ENCODE results near the gene ENAH.

Gene ENAH

DNA sequence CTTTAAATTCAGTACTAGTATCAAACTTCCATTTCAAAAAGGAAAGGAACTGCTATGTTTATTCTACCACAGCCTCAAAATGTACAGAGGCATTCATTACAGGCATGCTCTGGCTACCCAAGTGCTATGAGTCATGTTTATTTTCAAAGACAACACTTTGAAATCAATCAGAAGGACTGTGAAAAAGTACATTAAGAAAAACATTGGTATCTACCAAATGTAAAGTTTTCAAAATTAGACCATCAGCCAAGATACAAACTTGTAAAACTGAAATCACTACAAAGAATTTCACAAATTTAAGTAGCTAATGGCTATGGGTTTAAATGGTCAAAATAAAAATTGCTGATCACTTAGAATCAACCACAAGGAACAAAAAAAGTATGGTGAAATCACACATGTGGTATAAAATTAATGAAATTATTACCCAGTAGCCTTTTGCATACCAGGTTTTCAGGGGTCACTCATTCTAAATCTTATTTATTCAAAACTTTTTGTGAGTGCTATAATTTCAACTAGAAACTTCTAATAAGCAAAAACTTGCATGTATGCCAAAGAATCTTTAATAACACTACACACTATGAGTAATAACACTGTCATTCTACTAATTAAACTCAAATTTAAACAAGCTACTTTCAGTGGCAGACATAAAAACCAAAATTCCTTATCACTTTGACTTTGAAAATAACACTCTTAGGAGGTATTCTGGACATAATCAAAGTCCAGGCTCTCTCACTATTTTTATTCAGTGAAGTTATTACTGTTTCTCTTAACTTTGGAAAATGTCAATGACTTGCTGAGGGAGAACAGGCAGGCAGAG is 49.2 kb downstream of the ENAH start:
- DNase-seq (ENCODE audit: low read depth in 2 of 2), result no peak

DNA sequence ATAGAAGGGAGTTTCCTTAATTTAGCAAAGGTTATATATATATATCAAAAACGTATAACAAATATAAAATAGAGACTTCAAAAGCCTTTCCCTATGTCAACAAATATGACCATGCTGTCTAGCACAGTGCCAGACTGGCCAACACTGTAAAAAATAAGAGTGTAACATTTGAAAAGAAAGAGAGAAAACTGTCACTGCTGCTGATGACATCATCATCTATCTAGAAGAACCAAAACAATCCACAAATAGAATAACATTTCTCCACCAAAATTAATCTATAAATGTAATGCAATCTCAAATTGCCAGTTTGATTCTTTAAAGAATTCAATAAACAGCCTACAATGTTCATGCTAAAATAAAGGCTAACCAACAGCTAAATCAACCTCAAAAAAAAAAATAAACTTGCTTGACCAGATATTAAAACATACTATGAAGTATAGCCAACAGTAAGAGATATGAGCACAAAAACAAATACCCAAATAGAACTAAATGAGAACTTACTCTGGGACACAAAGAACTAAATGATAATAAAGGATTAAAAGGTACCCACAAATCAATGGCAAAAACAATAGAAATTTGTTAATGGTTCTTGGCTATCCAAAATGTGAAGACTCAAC is 50.2 kb downstream of the ENAH start:
- no peak for DNase-seq (ENCODE audit: low read depth in 2 of 2)

- no peak for DNase-seq (ENCODE audit: low read depth in 2 of 2)
Observed at GRCh38 chr1:225601902-225602589, 50.9 kb downstream of the ENAH start.

- DNase-seq (ENCODE audit: low read depth in 2 of 2), result no peak
Observed at GRCh38 chr1:225598847-225599246, 54.1 kb downstream of the ENAH start.

DNA sequence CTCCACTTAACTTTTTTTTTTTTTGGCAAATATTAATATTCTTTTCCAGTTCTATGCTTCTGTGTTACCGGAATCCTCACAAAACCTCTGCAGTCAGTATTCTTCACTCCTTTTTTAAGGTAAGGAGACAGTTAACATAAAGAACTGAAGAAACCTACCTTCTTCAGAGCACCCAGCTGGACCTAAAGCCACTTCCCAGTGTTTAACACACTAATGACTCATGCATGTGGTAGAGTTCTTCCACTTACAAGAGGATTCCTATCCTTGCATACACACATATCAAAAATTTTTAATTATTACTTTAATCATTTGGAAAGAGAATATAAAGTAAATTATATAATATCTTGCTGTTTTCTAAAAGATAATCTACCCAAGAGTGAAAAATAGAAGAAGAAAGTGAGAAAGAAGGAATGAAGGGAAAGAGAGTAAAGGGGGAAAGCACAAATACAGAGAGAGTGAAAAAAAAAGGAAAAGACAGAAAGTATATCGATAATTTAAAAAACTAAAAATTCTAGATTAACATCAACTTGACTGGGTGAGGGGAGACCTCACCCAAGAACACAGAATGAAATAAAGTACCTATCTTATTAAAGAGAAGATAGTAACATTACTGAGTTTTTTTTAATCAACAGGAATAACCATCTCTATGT is 54.9 kb downstream of the ENAH start:
- DNase-seq (ENCODE audit: low read depth in 2 of 2), result no peak

DNA sequence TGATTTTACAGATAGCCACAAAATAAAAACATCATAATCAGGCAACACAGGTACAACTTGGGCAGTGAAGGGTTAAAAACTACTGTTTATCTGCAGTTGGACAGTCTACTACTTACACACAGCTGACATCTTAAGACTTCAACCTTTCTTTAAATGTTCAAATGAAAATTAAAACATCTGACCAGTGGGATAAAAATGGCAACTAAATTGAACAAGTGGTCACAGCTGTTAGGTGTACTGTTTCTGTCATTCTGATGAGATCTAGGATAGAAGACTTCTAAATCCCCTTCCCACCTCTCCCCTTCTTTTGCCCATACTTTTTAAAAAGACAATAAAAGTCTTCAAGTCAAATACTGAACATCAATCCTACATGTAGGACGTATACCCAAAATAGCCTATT is 56.2 kb downstream of the ENAH start:
- DNase-seq (ENCODE audit: low read depth in 2 of 2), result no peak

DNA sequence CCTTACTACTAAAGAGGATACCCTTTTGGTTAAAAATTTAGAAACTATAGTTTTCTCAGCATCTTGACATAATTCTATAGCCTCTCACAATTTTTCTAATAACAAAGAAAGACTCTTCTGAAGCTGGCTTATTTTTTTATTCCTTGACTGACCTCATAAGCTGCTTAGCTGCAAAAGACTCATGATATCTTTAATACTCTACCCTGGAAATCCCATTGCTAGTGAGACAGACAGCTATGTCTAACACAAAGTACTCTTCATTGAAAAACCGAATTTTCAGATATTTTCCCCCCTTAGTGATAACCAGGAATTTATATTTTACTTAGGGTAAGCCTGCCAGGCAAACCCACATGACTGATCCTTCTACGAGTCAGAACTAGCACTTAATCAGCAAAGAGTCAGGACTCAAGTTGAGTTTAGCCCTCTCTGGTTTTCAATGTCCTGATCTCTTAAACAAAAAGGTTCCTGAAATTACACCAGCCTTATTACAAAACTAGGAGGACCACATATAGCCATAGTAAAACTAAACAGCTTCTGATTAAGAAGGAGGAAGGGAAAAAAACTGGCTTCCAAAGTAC is 56.9 kb downstream of the ENAH start:
- DNase-seq (ENCODE audit: low read depth in 2 of 2), result no peak

- no peak for DNase-seq (ENCODE audit: low read depth in 2 of 2)
Observed at GRCh38 chr1:225595452-225595851, 57.5 kb downstream of the ENAH start.

DNA sequence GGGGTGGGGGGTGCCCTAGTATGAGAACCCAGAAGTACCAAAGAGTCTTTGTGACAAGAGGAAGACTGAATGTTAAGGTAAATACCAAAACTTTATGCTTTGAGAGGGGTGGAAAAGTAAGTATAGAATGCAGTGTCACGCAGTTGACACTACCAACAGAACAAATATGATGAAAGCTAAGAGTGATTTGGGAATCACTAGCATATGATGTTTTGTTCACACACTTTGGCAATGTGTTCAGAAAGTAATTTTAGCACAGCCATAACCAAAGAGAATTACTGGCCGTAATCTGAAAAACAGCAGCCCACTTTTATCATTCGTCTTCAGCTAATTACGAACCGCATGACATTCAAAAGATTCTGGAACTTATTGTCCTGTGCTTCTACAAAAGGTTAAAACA is 59.5 kb downstream of the ENAH start:
- DNase-seq (ENCODE audit: low read depth in 2 of 2), result no peak

- no peak for DNase-seq (ENCODE audit: low read depth in 2 of 2)
Observed at GRCh38 chr1:225592362-225593025, 60.4 kb downstream of the ENAH start.

- DNase-seq (ENCODE audit: low read depth in 2 of 2), result no peak
Observed at GRCh38 chr1:225587310-225587709, 65.6 kb downstream of the ENAH start.

DNA sequence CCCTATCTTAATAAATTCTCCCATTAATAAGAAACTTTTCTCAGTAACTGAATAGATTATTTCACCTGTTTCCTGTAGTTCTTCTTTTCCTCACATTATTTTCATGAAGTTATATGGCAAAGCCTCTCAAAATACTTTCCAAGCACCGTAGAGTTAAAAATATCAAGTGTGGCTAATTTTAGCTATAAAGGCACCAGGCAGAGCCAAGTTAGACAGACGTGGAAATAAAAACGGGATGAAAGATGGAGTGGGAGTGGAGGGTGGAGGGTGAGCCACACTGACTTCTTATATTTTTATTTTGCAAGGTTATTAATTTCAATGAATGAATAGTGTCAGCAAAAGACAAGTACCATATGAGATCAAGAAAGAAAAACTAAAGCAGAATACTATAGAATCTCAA is 71.7 kb downstream of the ENAH start:
- DNase-seq (ENCODE audit: low read depth in 2 of 2), result no peak

GRCh38 chr1:225580238-225581099 is 72.5 kb downstream of the ENAH start:
- DNase-seq (ENCODE audit: low read depth in 2 of 2), result no peak

GRCh38 chr1:225578251-225578977 is 74.5 kb downstream of the ENAH start:
- no peak for DNase-seq (ENCODE audit: low read depth in 2 of 2)

GRCh38 chr1:225577241-225577640 is 75.7 kb downstream of the ENAH start:
- DNase-seq (ENCODE audit: low read depth in 2 of 2), result no peak

DNA sequence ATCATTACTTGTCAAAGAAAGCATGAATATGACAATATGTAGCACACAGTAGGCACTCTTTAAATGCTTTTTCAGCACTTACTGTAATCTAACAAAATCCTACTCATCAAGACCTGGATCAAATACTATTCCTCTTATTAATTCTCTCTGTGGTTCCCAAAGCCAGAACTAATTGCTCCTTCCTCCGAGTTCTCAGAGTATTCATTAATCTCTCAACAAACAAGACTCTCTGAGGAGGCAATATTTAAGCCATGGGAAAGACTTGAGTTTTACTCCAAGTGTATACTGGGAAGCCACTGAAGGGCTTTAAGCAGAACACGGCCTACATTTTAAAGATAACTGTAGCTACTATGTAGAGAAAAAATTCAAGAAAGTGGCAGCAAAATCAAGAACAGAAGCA is 79.7 kb downstream of the ENAH start:
- DNase-seq (ENCODE audit: low read depth in 2 of 2), result no peak

DNA sequence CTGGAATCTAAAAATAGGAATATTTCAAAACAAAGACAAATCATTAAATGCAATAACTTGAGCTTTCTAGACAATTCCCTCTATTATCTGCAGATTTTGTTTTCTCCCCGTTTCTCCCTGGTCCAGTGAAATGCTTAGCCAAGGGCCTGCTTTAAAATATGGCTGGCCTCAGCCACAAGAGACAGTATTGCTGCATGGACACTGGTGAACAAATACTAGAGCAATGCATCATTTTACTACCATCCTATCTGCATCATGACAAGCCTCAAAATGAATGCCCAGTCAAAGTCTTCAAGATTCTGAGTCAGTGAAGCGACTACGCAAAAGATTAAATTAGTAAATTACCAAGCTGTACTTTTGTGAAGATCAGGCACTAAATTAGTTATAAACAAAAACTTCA is 80.5 kb downstream of the ENAH start:
- DNase-seq (ENCODE audit: low read depth in 2 of 2), result no peak

- no peak for DNase-seq (ENCODE audit: low read depth in 2 of 2)
Observed at GRCh38 chr1:225567789-225568188, 85.1 kb downstream of the ENAH start.

GRCh38 chr1:225565847-225566246 is 87.1 kb downstream of the ENAH start:
- no peak for DNase-seq (ENCODE audit: low read depth in 2 of 2)

DNA sequence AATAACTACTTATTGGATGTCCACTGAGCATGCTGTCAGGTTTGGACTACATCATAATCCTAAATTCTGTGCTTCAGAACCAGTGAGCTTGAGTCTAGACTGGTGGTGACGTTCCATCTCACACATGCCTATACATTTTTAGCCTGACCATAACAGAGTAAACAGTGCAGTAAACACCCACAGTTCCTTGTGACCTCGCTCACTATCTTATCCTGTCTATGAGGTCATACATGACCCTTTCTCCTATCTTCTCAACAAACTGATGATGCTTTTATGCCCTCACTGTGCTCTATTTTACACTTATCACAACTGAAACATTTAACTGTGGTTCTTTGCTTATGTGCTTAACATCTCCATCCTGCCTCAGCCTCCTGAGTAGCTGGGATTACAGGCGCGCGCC is 91.2 kb downstream of the ENAH start:
- no peak for DNase-seq (ENCODE audit: low read depth in 2 of 2)

Measured in stimulated activated CD4-positive, alpha-beta T cell treated with anti-CD3 and anti-CD28 coated beads, Interleukin-1b, Interleukin-23, amount 100 ng/mL, for 1 hour (primary cell).